ENCODE measurements around the gene RPL23. TPM values are rescaled to one million over a fixed set of nuclear protein-coding genes. Genes with fewer than 3 reads are reported as not detected.

The RPL23 gene
- 2,314 and 3,514 TPM in 2 replicates for total RNA-seq (2014; rRNA removed; shearing (Covaris generic); ENCODE audit: low replicate concordance)

DNA sequence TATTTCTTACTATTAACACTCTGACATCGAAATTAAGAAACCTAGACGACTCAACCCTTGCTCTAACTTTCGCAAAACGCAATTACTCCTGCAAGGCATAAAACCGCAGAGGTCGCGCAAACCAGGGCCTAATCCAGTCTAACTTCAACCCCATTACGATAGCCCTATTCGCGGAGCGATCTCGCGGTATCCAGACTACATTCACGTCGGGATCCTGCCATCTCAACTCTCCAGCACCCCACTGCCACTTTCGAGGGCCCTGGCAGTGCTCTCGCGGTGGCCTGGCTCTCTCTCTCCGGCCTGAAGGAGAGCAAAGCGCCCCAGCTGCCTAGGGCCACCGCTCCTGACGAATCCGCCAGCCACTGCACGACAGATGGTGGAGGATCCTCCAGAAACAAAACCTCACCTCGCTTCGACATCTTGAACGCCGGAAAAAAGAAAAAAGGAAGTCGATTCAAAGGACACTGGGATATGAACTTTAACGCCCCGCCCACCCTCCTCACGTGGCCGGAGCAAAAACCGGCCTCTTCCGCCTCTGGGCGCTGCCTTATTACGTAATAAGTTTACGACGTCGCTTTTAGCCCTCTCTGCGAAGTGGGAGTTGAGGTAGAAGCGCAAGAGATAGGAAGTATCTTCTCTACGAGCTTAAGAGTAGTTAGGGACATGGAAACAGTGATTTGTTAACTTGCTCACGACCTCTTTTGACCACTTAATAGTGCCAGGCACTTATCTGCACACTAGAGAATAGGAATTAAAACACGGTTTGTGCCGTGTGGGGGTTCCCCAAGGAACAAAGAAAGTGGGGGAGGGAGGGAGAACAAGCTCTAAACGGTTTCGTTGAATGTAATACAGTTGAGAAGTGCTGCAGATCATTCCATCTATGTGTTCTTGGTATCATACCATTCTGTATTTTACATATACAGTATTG is at the start of gene RPL23:
Gene RPL23 (minus strand): TSS at position 430 of the 928 bp plus-strand sequence. CDS start 11 bp downstream, at position 419.
- Histone ChIP-seq H3K27me3 (no peaks in the 10 kb centered on the region), H3K9me3 (no peaks in the 10 kb centered on the region)
- peak; percentile 95 for DNase-seq

DNA sequence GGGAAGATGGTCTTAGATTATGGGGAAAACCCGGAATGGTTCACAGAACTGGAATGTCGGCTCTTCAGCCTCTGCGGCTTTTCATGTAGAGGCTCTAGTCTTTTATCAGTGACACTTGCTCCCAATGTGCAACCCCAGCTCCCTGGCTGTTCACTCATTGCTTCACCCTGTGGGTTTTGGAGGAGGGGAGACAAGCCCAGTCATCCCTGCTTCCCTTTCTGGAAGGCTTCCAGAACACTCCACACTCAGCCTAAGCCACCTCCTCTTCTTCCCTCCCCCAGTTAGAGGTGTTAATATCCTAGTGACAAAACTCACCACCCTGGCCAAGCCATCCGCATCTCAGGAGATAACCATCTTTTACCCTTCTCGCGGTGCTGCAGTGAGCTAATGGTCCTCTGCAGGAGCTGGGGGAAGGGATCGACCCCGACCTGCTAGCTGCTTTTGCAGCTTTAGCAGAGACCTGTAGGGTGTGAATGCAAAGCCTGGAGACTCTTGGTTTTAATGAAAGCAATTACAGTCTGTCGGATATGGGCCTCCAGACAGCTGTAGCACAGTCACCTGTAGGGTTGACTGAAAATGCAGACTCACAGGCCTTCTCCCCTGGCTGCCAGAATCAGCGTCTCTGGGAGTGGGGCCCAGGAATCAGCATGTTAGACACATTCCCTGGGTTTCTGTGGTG is 47.6 kb upstream of the RPL23 start:
- DNase-seq: peak; percentile 45
- H3K36me3 ChIP-seq: peaks cover 87% of the 10 kb centered on the region
- no peak overlapping the region for H3K4me3 ChIP-seq
- no peaks in the 10 kb centered on the region for H3K9me3 ChIP-seq
- no peaks in the 10 kb centered on the region for H3K27me3 ChIP-seq

More for the DNA sequence above, at the start of gene RPL23:
- H3K36me3 ChIP-seq: peaks cover 48% of the 10 kb centered on the region
- H3K4me3 ChIP-seq: peak within 1 kb of the TSS; percentile 87

DNA sequence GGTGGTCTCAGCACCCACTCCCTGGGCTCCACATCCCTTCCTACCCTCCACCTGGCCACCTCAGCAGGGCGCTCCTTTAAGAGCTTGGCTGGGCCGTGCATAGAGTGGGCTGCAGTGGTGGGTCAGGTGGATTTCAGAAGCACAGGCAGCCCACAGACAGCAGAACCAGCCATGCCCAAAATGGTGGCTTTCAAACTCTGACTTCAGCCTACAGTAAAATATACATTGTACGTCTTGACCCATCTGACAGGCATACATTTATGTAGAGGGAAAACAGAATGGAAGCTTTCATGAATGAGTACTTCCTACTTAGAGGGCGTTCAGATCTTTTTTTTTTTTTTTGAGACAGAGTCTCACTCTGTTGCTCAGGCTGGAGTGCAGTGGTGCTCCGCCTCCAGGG is 45.9 kb upstream of the RPL23 start:
- no peak for DNase-seq
- peaks cover 88% of the 10 kb centered on the region for H3K36me3 ChIP-seq

DNA sequence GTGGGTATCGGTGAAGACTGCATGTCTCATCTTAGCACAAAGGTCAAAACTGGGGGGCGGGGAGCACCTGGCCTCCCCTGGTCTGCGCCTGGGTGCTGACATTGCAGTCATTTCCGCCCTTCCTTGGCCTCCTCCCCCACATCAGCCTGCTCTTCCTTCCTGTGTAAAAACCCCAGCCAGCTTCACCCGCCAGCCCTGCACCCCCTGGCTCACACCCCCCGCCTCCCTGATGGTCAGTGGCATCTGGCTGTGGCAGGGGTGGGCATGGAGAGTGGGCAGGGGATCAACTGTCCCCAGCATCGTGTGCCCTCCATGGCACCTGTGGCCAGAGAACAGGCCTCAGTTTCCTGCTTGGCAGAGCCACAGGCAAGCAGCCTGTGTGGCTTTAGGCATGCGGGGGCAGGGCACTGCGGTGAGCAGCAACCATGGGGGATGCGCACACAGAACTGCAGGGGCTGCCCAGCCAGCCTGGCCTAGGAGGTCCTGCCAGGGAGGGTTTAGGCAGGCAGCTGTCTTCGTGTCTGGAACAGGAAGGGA is 45.4 kb upstream of the RPL23 start:
- no peak for DNase-seq
- H3K27me3 ChIP-seq: no peaks in the 10 kb centered on the region
- H3K4me3 ChIP-seq: no peak overlapping the region
- H3K36me3 ChIP-seq: peaks cover 87% of the 10 kb centered on the region
- H3K9me3 ChIP-seq: no peaks in the 10 kb centered on the region

More for the DNA sequence above, 45.9 kb upstream of the RPL23 start:
- H3K27me3 ChIP-seq: no peaks in the 10 kb centered on the region
- H3K4me3 ChIP-seq: no peak overlapping the region
- H3K9me3 ChIP-seq: no peaks in the 10 kb centered on the region

DNA sequence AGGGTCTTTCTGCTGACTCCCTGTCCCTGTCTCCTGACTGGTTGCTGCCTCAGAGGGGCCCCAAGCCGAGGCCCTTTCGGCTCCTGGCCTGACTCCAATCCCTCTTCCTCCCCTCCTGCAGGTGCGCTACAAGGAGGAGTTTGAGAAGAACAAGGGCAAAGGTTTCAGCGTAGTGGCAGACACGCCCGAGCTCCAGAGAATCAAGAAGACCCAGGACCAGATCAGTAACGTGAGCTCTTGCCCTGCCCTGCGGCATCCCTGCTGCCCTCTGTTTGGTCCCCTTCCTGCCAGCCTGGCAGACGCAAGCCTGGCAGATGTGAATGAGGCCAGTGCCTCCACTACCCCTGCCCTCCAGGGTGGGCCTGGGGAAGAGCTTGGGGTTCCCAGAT is 44.8 kb upstream of the RPL23 start:
- H3K9me3 ChIP-seq: no peaks in the 10 kb centered on the region
- H3K36me3 ChIP-seq: peaks cover 86% of the 10 kb centered on the region
- no peak for DNase-seq
- H3K27me3 ChIP-seq: no peaks in the 10 kb centered on the region
- H3K4me3 ChIP-seq: no peak overlapping the region

DNA sequence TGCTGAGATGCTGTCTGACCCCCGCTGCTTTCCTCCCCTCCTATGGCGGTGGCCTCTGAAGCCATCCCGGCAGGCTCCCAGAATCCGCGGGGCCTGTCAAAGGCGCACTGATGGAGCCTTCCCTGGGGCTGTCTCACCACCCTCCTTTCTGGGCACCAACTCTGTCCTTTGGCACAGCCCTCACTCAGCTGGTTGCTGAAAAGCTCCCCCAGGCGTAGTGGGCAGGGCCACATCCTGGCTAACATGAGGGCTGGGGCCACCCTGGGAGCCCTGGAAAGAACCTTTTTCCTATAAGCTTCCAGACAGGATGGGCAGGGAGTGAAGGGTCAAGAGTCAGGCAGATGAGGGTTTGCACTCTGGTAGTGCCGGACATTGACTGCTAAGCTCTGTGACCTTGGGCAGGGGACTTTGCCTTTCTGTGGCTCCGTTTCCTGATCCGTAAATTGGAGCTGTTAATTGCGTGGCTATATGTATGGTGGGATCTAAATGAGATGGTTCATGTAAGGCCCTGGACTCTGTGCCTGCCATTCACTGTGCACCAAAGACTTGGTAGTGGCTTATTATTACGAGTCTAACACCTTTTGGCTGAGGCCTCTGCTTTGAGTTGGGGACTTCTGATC is 44.3 kb upstream of the RPL23 start:
- Histone ChIP-seq H3K27me3 (no peaks in the 10 kb centered on the region), H3K9me3 (no peaks in the 10 kb centered on the region), H3K36me3 (peaks cover 86% of the 10 kb centered on the region), H3K4me3 (no peak overlapping the region)
- DNase-seq: no peak

DNA sequence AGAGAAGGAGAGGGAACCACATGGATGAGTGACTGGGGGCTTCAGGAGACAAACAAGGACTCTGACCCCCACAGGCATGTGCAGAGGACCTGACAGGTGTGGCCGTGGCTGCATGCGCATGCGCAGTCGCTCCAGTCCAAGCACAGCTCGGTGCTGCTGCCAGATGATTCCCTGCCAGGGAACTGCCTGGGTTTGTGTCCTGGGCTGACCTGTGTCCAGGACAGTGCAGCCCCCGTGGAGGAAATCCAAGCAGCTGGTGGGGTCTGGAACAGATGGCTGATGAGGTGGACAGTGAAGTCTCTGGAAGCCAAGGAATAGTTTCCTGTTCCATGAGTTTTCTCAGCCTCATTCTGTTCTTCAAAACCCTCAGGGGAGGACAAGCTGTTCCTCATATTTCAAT is 43.7 kb upstream of the RPL23 start:
- DNase-seq: no peak
- H3K36me3 ChIP-seq: peaks cover 90% of the 10 kb centered on the region

DNA sequence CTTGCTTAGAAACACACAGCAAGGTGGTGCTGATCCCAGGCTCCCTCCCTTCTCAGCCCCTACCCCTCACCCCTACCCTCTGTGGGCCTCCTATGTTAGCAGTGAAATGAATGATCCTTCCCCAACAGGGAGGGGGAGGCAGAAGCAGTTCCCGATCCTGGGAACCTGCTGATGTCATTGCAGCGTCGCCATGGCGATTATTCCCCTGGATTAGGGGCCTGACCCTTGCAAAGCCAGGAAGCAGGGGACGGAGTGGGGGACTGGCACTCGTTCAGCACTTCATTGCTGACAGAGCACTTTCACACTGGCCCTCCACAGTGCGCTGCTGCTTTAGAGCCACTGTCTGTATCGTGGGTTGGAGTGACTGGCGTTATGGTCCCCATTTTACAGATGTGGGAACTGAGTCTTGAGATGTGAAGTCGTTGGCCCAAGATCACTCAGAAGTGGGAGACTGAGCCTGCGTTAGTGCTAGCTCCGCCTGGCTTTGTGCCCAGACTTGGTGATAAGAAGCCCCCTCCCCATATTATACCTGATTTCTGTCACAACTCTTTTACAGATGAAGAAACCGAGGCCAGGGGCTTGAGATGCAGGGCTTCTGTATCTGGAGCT is 42.9 kb upstream of the RPL23 start:
- H3K9me3 ChIP-seq: no peaks in the 10 kb centered on the region
- H3K4me3 ChIP-seq: no peak overlapping the region
- H3K27me3 ChIP-seq: no peaks in the 10 kb centered on the region
- H3K36me3 ChIP-seq: peaks cover 89% of the 10 kb centered on the region
- DNase-seq: no peak

More for the DNA sequence above, 43.7 kb upstream of the RPL23 start:
- no peak overlapping the region for H3K4me3 ChIP-seq
- H3K9me3 ChIP-seq: no peaks in the 10 kb centered on the region
- no peaks in the 10 kb centered on the region for H3K27me3 ChIP-seq

DNA sequence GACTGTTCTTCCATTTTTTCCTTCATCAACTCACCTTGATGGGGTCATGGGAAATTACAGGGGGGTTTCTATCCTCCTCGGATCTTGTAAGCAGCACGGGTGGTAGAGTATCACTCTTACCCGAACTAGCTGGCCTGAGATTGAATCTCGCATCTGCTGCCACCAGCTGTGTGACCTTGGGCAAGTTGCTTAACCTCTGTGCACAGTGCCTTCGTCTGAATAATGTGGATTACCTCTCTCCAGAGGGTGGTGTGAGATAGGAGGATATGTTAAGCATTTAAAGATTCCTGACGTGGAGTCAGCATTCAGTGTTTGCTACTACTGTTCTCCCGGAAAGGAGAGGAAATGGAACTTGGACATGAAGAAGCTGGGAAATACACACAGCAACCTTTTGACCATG is 40.8 kb upstream of the RPL23 start:
- Histone ChIP-seq H3K36me3 (peaks cover 94% of the 10 kb centered on the region), H3K9me3 (no peaks in the 10 kb centered on the region), H3K4me3 (no peak overlapping the region), H3K27me3 (no peaks in the 10 kb centered on the region)
- no peak for DNase-seq

DNA sequence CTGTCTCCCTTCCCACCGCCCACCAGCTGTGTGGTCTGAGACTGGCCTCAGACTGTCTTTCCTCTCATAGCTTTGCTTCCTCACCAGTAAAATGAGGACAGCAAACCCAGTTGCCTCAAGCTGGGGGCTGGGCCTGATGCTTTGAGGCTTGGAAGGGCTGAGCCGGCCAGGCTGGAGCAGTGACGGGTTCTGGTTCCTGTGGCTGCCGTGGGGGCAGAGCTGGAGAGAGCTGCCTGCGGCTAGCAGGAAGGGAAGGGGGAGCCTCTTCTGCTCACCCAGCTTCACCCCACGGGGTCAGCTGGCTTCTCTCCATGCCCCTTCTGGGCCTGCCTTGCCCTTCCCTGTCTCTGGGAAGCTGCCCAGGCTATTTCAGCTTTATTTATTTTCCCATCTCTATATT is 40.1 kb upstream of the RPL23 start:
- H3K9me3 ChIP-seq: no peaks in the 10 kb centered on the region
- no peak overlapping the region for H3K4me3 ChIP-seq
- H3K36me3 ChIP-seq: peaks cover 94% of the 10 kb centered on the region
- DNase-seq: no peak
- H3K27me3 ChIP-seq: no peaks in the 10 kb centered on the region

DNA sequence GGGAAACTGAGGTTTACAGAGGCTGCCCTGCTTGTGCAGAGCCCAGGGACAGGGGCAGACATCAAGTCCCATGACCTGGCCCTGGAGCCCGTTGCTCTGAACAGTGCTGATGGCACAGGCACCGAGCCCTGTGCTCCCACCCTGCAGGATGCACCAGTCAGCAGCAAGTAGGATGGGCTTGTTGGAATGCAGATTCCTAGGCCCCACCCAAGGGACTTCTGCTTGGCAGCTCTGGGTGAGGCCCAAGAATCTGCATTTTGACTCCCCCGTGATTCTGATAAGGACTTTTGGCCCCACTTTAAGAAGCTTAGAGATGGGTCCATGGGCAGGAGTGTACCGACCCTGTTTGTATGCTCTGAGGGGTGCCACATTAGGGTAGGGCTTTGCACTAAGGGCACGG is 39.6 kb upstream of the RPL23 start:
- H3K36me3 ChIP-seq: peaks cover 94% of the 10 kb centered on the region
- no peaks in the 10 kb centered on the region for H3K27me3 ChIP-seq
- no peak overlapping the region for H3K4me3 ChIP-seq
- no peaks in the 10 kb centered on the region for H3K9me3 ChIP-seq
- no peak for DNase-seq

DNA sequence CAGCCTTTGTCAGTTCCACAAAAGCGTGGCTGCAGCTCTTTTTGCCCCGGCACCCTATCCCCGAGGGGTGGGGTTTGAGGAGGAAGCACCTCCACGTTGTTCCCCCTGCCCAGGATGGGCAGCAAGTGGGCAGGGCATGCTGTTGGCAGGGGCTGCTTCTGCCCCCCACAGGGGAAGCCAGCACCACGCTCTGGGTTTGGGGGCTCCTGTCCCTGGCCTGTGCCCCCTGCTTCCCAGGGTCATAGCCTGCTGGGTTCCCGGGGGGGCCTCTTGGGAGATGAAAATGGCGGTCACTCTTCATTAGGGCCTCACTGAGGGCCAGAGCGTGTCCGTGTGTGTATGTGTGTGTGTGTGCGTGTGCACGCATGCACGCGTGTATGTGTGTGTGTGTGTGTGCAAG is 39.1 kb upstream of the RPL23 start:
- Histone ChIP-seq H3K4me3 (no peak overlapping the region), H3K9me3 (no peaks in the 10 kb centered on the region), H3K27me3 (no peaks in the 10 kb centered on the region), H3K36me3 (peaks cover 94% of the 10 kb centered on the region)
- no peak for DNase-seq

DNA sequence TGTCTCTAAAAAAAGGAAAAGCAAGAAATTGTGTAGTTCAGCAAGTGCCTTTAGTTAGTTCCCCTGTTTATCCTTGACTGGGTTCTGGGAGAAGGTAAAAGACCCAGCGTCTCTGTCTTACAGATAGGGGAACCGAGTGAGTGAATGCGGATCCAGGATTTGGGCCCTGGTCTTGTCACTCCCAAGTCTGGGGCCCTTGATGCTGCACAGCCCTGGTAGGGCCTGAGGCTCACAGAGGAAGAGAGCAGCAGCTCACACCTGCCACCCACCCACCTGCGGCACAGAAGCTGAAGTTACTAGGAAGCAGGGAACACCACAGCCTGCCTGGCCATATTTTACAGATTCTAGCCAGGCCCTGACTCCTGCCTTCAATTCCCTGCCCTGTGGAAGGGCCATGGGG is 38.6 kb upstream of the RPL23 start:
- Histone ChIP-seq H3K27me3 (no peaks in the 10 kb centered on the region), H3K9me3 (no peaks in the 10 kb centered on the region), H3K36me3 (peaks cover 94% of the 10 kb centered on the region), H3K4me3 (no peak overlapping the region)
- no peak for DNase-seq

DNA sequence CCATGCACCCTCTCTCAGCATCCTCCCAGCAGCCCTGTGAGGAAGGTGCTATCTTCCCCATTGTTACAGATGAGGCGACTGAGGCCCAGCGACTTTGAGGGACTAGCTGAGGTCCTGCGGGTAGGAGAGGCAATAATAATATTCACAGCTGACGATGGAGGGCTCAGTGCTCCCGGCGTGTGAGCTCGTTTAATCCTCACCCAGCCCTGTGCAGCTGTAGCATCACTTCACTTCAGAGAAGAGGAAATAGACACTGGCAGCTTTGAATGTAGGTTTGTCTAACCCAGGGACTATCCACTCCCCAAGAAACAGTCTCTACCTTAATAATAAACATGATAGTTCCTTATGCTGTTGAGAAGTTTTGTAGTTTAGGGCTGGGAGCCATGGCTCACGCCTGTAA is 37.9 kb upstream of the RPL23 start:
- no peaks in the 10 kb centered on the region for H3K9me3 ChIP-seq
- no peaks in the 10 kb centered on the region for H3K27me3 ChIP-seq
- DNase-seq: no peak
- no peak overlapping the region for H3K4me3 ChIP-seq
- H3K36me3 ChIP-seq: peaks cover 94% of the 10 kb centered on the region

DNA sequence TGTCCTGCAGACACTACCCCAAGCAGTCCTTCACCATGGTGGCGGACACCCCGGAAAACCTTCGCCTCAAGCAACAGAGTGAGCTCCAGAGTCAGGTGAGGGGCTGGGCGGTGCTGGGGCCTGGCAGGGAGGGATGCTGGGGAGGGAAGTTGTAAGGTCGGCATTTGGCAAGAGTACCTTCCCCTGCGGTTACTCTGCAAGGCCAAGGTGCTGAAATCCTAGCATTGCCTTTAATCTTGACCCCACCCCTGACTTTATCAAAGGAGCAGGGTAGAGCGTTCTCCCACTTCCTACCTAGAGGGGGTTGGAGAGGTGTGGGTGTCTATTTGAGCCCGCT is 36.9 kb upstream of the RPL23 start:
- Histone ChIP-seq H3K9me3 (no peaks in the 10 kb centered on the region), H3K36me3 (peaks cover 94% of the 10 kb centered on the region), H3K4me3 (no peak overlapping the region), H3K27me3 (no peaks in the 10 kb centered on the region)
- DNase-seq: no peak

DNA sequence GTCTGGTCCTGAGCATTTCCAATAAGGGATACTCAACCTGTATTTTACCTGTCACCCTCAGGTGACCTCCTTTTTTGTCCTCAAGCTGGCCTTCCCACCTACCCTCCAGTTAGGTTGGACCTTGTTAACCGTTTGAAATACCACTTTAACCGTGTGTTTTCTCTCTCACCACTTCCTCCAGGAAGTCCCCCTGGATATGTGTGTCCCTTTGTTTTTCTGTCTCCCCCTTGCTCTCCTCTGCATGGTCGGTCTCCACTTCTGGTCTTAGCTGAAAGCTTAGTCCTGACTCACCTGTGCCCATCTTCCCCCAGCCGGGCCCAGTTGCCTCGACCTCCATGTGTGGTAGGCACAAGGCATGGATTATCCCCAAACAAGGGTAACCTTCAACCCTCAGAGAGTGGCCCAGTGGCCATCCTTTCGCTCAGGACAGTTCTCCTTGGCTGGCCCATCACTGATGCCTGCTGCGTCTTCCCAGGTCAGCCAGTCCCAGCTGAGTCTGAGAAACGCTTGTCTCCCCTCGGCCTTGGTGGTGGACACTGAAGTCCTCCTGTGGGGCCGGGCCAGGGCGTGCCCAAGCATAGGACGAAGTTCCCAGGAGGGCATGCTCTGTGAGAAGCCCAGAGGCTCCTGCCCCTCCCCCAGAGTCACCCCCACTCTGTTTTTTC is 36.4 kb upstream of the RPL23 start:
- Histone ChIP-seq H3K9me3 (no peaks in the 10 kb centered on the region), H3K36me3 (peaks cover 96% of the 10 kb centered on the region), H3K27me3 (no peaks in the 10 kb centered on the region), H3K4me3 (no peak overlapping the region)
- no peak for DNase-seq

Measured in MG63 (cell line).